Pulmonary artery endothelial cell (primary cell): ENCODE data around the gene RASA3. TPM values are rescaled to one million over a fixed set of nuclear protein-coding genes. Genes with fewer than 3 reads are reported as not detected.
"Not testable (repeated sequence)": the region's sequence is repeated elsewhere in the genome, so short reads cannot be mapped to it uniquely, and the experiment has no call there.

Source experiments
- DNase-seq: peaks from one replicate; pipeline ENCODE4 v3.0.0-alpha.2; 2011; ENCODE audit warnings: low read depth, low spot score
- total RNA-seq: library from RNA; depleted of rRNA; stranded (reverse); fragments of >200 nt; gene quantifications from 2 replicates; pipeline ENCODE4 v1.2.3, GENCODE V29; 2014

RASA3 gene
- total RNA-seq, 1 donor from 2014 or later, result 41.5 TPM

DNA sequence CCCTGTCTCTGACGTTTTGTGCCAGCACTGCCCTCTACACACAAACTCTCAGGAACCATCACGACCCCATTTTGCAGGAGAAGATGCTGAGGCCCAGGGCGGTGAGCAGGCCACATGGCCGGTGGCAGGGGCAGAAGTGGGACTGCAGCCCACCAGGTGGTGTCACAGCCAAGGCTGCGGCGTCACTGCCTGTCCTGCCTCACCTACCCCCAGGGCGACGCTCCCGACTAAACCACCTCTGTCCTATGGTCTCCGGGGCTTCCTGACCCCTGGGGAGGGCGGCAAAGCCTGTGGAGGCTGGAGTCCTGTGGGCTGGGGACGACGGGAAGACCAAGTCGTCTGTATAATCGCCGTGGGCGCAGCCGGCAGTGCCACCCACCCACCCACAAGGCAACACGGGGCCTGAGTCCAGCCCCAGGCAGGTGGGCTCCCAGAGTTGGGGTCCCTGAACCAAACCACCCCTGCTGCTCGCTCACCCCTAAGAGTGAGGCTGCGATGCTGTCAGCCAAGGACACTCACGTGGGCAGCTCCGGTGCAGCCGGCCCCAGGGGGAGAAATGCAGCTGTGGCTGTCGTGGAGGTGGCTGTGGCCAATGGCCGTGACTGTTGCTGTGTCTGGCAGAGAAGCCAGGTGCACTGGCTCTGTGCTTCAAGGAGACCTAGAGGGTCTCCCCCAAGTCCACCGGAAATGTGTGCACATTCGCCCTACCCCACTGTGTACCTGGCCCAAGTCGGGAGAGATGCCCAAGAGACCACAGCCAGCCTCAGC lies 29.7 kb downstream of the RASA3 start:
- DNase-seq, result no peak

- no peak for DNase-seq
These were observed 30.3 kb downstream of the RASA3 start for GRCh38 chr13:114102131-114102520.

GRCh38 chr13:114101358-114102130 lies 30.9 kb downstream of the RASA3 start:
- no peak for DNase-seq

GRCh38 chr13:114100446-114101357 lies 31.7 kb downstream of the RASA3 start:
- DNase-seq, result no peak

- DNase-seq, result no peak
These were observed 32.4 kb downstream of the RASA3 start for GRCh38 chr13:114099918-114100445.

DNA sequence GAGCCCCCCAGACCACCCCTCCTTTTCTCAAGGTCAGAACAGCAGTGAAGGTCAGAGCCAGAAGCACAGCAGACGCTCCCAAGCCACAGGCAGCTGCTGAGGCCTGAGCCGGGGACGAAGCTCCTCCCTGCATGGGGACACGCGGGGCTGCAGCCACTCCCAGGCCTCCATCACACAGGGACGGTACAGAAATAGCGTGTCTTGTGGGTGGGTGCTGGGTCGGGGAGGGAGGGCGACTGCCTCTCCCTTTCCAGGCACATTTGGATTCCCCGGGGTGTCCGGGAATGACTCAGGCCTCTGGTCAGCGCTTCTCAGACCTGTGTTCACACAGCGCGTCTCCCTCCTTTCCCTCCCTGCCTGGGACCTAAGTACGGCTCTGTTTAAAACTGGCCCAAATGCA lies 33.2 kb downstream of the RASA3 start:
- no peak for DNase-seq

GRCh38 chr13:114098689-114099056 lies 33.8 kb downstream of the RASA3 start:
- DNase-seq, result not testable (repeated sequence)

DNA sequence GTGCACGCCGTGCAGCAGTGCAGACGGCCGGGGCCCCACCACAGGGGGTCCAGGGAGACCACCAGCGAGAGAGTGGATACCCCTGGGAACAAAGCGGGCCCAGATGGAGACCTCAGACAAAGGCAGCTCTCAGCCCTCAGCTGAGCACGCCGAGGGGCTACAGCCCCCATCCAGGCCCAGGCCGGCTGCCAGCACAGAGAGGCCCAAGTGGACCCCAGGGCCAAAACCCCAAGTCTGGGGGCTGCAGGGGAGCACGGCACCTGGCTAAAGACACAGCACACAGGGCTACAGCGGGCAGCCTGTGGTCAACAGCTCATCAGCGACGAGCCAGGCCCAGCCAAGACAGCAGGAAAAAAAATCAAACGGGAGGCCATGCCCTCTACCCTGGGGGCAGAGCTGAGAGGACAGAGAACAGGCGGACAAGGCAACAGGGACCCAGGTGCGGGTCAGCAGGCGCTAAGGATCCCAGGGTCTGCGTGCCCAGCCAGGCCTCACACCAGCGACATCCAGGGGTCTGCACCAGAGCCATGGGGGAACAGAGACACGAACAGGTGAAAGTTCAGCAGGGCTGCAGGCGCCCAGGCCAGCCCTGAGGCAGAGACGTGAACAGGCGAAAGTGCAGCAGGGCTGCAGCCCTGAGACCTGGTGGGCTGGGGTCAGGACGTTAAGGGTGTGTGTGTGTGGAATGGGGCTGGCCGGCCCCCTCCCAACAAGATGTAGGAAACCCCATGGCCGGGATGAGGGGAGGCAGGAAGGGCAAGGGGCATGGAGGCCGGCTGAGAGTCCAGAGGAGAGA lies 34.3 kb downstream of the RASA3 start:
- no peak for DNase-seq

- DNase-seq, result no peak
These were observed 35.1 kb downstream of the RASA3 start for GRCh38 chr13:114097212-114097892.

GRCh38 chr13:114096811-114097211 lies 35.6 kb downstream of the RASA3 start:
- no peak for DNase-seq

GRCh38 chr13:114096031-114096485 lies 36.4 kb downstream of the RASA3 start:
- DNase-seq, result no peak

DNA sequence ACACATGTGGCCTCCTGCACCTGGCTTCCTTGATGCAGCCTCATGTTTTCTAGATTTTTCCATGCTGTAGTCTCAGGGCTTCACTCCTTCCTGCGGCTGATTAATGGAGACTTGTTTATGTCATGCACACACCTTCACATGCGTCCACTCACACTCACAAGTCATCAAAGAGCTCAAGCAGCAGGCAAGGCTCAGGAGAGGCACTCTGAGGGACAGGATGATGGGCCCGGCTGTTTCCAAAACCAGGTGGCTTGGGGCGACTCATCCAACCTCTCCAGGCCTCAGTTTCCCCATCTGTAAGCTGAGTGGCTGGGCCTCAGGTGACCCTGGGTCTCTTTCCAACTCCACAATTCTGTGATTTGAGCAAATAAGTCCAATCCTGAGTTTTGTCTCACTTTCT lies 36.9 kb downstream of the RASA3 start:
- no peak for DNase-seq

DNA sequence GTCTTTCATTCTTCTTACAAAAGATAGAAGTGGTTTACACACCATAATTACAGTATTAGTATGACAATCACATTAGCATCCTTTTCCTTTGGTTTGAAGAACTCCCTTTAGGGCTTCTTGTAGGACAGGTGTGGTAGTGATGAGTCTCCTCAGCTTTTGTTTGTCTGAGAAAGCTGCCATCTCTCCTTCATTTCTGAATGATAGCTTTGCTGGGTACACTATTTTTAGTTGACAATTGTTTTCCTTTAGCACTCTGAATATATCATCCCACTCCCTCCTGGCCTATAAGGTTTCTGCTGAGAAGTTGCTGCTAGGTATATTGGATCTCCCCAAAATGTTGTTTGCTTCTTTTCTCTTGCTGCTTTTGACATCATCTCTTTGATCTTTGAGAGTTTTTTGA lies 39.3 kb downstream of the RASA3 start:
- no peak for DNase-seq

DNA sequence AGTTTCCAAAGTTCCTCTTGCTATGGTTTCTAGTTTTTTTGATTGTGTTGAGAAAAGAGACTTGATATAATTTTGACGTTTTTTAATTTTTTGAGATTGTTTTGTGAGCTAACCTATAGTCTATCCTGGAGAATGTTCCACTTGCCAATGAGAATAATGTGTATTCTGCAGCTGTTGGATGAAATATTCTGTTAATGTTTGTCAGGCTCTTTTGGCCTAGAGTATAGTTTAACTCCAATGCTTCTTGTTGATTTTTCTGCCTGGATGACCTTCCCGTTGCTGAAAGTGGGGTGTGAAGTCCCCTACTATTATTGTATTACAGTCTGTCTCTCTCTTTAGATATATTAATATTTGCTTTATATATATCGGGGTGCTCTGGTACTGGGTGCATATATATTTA lies 40.0 kb downstream of the RASA3 start:
- no peak for DNase-seq

DNA sequence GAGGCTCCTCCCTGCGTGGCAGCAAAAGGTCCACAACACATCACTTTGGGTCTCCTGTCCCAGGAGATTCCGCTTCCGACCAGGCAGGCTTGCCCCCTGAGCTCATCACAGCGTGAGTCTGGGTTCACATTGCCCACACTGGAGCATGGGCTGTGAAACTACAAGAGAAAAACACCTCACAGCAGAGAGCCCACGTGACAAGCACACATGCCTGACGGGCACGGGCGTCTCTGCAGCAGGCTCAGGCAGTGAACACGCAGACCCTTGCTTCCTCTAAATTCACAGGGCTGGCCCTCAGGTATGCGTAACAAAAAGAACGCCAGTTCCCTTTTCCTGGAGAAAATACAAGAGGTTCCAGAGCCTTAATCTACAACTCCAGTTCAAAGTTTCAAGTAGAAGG lies 41.9 kb downstream of the RASA3 start:
- DNase-seq, result no peak

GRCh38 chr13:114089751-114090400 lies 42.5 kb downstream of the RASA3 start:
- DNase-seq, result no peak

DNA sequence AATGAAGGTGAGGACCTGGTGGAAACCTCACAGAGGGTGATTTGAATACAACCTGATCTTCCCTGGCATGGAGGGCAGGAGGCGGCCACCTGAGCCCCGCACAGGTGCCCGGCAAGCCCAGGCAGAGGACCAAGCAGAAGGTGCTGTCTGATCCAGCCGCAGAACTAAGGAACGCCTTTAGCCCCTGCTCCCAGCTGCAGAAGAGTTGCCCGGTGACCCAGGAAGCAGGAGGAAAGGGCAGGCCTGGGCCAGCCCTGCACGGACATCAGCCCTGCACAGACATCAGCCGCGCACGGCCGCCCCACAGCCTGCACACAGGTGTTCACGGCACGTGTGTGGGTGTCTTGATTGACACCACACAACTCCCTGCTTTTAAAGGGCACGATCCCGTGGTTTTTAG lies 43.1 kb downstream of the RASA3 start:
- no peak for DNase-seq

GRCh38 chr13:114088863-114089262 lies 43.6 kb downstream of the RASA3 start:
- DNase-seq, result no peak

- DNase-seq, result no peak
These were observed 44.2 kb downstream of the RASA3 start for GRCh38 chr13:114088234-114088633.

- no peak for DNase-seq
These were observed 45.0 kb downstream of the RASA3 start for GRCh38 chr13:114087430-114087829.
